Measurements from ENCODE around the gene ITGAX.

DNA sequence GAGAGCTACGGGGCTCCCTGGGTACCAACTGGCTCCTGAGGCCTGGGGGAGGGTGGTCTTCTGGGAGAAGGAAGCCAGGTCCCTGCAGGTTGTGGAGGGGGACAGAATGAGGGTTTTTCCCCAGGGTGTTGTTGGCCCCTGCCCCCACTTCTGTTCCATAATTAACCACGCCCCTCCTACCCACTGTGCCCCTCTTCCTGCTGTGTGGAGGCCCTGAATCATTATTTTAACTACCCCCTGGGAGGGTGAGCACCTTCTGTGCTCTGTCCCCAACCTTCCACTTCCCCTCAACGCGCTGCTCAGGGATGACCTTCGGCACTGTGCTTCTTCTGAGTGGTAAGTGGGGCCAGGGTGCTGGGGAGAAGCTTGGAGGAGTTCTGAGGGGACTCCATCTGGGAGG lies 38.1 kb downstream of the ITGAX start, which contains the start of gene ITGAD:
- TF ChIP-seq, protein P1, sequence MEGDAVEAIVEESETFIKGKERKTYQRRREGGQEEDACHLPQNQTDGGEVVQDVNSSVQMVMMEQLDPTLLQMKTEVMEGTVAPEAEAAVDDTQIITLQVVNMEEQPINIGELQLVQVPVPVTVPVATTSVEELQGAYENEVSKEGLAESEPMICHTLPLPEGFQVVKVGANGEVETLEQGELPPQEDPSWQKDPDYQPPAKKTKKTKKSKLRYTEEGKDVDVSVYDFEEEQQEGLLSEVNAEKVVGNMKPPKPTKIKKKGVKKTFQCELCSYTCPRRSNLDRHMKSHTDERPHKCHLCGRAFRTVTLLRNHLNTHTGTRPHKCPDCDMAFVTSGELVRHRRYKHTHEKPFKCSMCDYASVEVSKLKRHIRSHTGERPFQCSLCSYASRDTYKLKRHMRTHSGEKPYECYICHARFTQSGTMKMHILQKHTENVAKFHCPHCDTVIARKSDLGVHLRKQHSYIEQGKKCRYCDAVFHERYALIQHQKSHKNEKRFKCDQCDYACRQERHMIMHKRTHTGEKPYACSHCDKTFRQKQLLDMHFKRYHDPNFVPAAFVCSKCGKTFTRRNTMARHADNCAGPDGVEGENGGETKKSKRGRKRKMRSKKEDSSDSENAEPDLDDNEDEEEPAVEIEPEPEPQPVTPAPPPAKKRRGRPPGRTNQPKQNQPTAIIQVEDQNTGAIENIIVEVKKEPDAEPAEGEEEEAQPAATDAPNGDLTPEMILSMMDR (IDR thresholded peaks at IDR 0.05), result no peak
- no peak for TF ChIP-seq EZH2 (IDR thresholded peaks at IDR 0.05; ENCODE audit: borderline replicate concordance, insufficient read depth, low read depth, low read length, poor library complexity, severe bottlenecking)
